GM21576 (cell line): ENCODE measurements around the gene DPP10.
"Not testable (repeated sequence)": the region's sequence is repeated elsewhere in the genome, so short reads cannot be mapped to it uniquely, and the experiment has no call there.

Source experiments
- ATAC-seq: cut with Tn5 transposase; IDR thresholded peaks from one replicate; pipeline ENCODE4 v1.9.1; 2021; ENCODE audit warnings: mild to moderate bottlenecking, moderate library complexity; ENCODE audit not compliant: unreplicated experiment

DPP10 gene

DNA sequence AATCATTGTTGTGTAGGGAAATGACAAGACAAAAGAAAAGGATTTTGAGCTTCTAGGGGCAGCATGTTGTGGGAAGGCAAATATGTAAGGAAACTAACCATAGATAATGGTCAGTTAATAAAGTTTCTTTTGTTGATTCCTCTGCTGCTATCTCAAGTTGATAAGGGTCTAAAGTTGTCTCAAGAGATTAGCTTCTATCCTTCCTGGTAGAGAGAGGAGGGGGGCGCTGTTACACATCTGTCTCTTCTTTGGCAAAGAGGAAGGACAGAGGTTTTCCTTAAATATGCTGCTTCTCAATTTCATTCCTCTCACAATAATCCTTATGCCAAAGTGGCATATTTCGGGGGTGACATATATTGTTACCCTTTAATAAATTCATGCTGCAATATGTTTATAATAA, 944.0 kb downstream of the DPP10 start:
- no peak for ATAC-seq

DNA sequence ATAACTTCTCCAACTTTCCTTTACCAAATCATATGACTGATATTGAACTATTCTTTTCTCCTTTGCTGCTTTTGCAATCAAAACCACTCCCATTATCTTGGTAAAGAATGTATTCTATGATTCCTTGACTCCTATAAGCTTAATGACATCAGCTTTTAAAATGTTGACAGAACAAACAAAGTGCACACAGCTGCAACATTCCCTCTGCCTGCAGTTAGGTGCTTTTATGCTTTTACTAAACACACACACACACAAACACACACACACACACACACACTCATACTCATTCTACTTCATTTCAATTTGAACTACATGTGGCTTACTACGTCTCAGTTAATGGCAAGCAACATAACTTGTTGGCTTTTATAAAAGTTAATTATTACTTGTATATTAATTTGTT, 946.6 kb downstream of the DPP10 start:
- no peak for ATAC-seq

GRCh38 chr2:115389898-115390565, 947.6 kb downstream of the DPP10 start:
- no peak for ATAC-seq

DNA sequence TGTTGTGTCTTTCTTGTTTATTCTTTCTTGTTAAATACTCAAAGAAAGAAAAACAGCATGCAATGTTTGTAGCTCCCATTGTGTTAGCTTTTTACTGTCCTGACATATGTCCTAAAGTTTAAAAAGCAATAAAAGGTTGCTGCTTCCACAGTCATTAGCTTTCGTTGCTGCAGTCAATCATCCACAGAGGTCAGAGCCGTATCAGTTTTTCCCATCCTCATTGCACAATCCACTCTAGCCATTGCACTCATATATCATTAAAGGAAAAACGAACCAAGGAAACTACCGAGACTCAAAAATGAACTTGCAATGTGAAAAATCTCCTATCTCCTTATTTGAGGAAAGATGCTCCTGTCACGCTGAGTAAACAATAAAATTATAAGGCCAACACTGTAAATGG, 954.1 kb downstream of the DPP10 start:
- ATAC-seq, result no peak

DNA sequence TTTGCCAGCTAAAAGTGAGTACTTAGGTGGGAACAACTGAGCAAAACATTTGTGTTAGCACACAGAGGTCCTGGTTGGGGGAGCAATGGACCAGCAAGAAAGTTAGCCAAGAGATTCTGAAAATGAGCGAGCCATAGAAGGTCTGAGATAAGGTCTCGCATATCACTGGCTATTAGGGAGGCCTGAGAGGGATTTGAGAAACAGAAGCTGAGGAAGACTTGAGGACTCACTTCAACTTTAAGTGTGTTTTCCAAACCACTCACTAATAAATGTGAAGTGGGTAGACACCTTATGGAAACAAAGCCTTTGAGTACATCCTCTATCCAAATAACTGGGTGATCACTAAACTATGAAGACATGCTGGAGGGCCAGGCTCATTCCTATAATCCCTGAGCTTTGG, 958.5 kb downstream of the DPP10 start:
- ATAC-seq, result no peak

DNA sequence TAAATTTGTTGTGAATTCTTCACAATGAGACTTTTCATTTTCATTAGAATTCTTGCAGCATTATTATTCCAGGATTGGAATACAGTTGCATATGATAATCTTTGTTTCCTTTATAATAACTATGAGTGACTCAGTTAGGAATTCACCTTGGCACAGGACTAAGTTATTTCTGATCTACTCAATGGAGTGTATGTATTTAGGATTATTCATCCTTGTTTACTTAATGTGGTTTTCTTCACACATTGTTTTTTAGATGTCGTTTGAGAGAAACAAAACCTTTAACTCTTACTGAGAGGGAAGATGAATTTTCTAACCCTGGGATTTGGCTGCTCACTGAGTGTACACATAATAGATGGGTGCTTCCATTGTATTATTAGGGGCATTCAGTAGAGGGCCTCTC, 970.1 kb downstream of the DPP10 start:
- no peak for ATAC-seq

- no peak for ATAC-seq
Observed at GRCh38 chr2:115413791-115414190, 971.4 kb downstream of the DPP10 start.

GRCh38 chr2:115414466-115414865, 972.0 kb downstream of the DPP10 start:
- ATAC-seq, result no peak

DNA sequence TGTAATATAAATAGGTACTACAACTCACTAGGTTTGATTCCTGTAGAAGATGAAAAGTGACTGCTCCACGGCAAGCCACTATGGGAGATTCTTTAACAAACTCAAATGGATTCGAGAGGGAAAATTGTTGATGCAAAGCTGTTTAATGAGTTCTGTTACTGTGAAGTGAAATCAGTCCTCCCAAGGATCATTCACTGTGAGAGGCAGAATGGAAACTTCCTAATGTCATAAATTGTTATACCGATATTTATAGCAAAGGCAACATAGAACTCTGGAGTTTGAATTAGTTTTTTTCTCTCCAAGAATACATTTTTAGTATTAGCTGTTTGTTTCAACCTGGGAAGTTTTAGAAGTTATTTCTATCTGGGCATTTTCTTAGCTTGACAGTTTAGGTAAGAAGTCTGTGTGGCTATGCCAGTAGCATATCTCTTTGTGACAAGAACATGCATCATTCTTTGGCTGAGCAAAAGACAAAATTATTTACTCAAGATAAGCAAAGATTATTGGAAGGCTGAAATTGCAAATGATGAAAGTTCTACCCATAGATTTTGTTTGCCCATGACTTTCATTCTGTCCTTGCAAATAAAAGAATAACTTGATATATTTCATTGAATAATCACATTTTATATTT, 979.7 kb downstream of the DPP10 start:
- no peak for ATAC-seq

- ATAC-seq, result no peak
Observed at GRCh38 chr2:115427436-115427835, 985.0 kb downstream of the DPP10 start.

DNA sequence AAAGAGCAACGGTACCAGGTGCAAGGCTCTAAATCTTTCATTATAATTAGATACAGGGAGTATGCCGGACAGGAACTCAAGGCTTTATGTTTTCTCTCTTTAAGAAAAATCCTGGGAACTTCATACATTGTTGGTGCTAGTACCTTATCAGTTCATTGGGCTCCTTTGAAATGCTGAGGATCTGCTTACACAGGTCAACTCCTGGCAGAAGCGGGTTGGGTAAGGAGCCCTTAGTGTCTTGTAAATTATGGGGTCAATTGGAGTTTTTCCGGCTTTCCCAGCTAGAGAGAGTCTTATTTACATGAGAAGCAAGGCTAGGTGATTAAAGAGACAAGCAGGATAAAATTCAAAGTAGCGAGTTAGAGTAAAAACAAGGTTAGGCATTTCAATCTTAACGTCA, 998.3 kb downstream of the DPP10 start:
- ATAC-seq, result not testable (repeated sequence)

- ATAC-seq, result no peak
Observed at GRCh38 chr2:115443539-115444185, 1001.2 kb downstream of the DPP10 start.

- ATAC-seq, result no peak
Observed at GRCh38 chr2:115460008-115460407, 1017.6 kb downstream of the DPP10 start.

- no peak for ATAC-seq
Observed at GRCh38 chr2:115480741-115481140, 1038.3 kb downstream of the DPP10 start.

- no peak for ATAC-seq
Observed at GRCh38 chr2:115481842-115482241, 1039.4 kb downstream of the DPP10 start.

- no peak for ATAC-seq
Observed at GRCh38 chr2:115483666-115484065, 1041.2 kb downstream of the DPP10 start.

DNA sequence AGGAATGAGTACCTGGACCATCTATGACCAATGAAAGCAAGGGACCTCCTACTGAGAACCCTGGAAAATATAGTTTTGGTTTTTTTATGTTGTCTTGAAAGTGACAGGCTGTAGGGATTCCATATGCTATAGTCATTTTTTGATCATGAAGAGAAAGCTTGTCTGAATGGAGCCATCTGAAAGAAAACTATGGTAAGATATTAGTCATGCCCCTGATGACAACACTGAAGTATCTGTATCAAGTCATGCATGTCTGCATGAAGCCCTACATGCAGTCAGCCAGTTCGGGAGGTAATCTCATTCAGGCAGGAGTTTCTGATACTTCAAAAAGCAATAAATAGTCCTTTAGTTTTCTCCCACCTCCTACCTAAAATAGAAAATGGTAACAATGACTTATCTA, 1042.0 kb downstream of the DPP10 start:
- ATAC-seq, result no peak

GRCh38 chr2:115484983-115485382, 1042.5 kb downstream of the DPP10 start:
- no peak for ATAC-seq

GRCh38 chr2:115491186-115491793, 1048.8 kb downstream of the DPP10 start:
- no peak for ATAC-seq

- no peak for ATAC-seq
Observed at GRCh38 chr2:115505331-115505730, 1062.9 kb downstream of the DPP10 start.

DNA sequence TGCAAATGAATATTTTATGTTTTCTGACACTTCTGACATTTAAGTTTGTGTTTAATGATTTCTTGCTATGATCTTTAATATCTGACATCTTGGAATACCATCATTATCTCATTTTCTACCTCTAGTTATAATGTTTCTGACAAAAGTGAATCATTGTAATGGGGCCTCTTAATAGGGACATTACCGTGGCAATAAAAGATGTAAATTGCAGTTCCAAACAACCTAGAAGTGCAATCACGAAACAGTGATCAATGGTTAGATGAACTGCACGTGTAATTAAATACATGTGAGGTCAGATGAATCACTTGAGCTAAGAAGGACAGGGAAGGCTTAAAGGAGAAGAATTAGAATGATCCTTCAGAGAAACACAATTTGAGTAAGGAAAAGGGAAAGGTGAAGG, 1078.3 kb downstream of the DPP10 start:
- ATAC-seq, result no peak

GRCh38 chr2:115524452-115524851, 1082.0 kb downstream of the DPP10 start:
- no peak for ATAC-seq
